Measurements from ENCODE around the gene PPCDC.

The PPCDC gene

GRCh38 chr15:75045332-75046015, 22.1 kb downstream of the PPCDC start:
- no peak for DNase-seq (ENCODE audit: low spot score)

GRCh38 chr15:75048394-75048793, 25.0 kb downstream of the PPCDC start:
- DNase-seq (ENCODE audit: low spot score): no peak

- no peak for DNase-seq (ENCODE audit: low spot score)
Observed at GRCh38 chr15:75049392-75049791, 26.0 kb downstream of the PPCDC start.

- no peak for DNase-seq (ENCODE audit: low spot score)
Observed at GRCh38 chr15:75050283-75050682, 26.9 kb downstream of the PPCDC start.

- no peak for DNase-seq (ENCODE audit: low spot score)
Observed at GRCh38 chr15:75051191-75051608, 27.8 kb downstream of the PPCDC start.

- DNase-seq (ENCODE audit: low spot score): no peak
Observed at GRCh38 chr15:75051711-75052110, 28.3 kb downstream of the PPCDC start.

- no peak for DNase-seq (ENCODE audit: low spot score)
Observed at GRCh38 chr15:75052972-75053747, 29.8 kb downstream of the PPCDC start.

GRCh38 chr15:75053748-75054125, 30.3 kb downstream of the PPCDC start:
- no peak for DNase-seq (ENCODE audit: low spot score)

GRCh38 chr15:75054172-75054897, 30.9 kb downstream of the PPCDC start:
- no peak for DNase-seq (ENCODE audit: low spot score)

- DNase-seq (ENCODE audit: low spot score): no peak
Observed at GRCh38 chr15:75056036-75056435, 32.6 kb downstream of the PPCDC start.

- DNase-seq (ENCODE audit: low spot score): no peak
Observed at GRCh38 chr15:75058127-75058905, 34.9 kb downstream of the PPCDC start.

- no peak for DNase-seq (ENCODE audit: low spot score)
Observed at GRCh38 chr15:75059607-75060006, 36.2 kb downstream of the PPCDC start.

GRCh38 chr15:75061272-75061671, 37.9 kb downstream of the PPCDC start:
- no peak for DNase-seq (ENCODE audit: low spot score)

GRCh38 chr15:75062706-75063105, 39.3 kb downstream of the PPCDC start:
- DNase-seq (ENCODE audit: low spot score): no peak

GRCh38 chr15:75063338-75063737, 39.9 kb downstream of the PPCDC start:
- no peak for DNase-seq (ENCODE audit: low spot score)

- DNase-seq (ENCODE audit: low spot score): no peak
Observed at GRCh38 chr15:75063889-75064288, 40.5 kb downstream of the PPCDC start.

GRCh38 chr15:75064846-75065245, 41.5 kb downstream of the PPCDC start:
- no peak for DNase-seq (ENCODE audit: low spot score)

GRCh38 chr15:75065467-75065850, 42.1 kb downstream of the PPCDC start:
- no peak for DNase-seq (ENCODE audit: low spot score)

GRCh38 chr15:75065851-75066509, 42.6 kb downstream of the PPCDC start:
- no peak for DNase-seq (ENCODE audit: low spot score)

- DNase-seq (ENCODE audit: low spot score): no peak
Observed at GRCh38 chr15:75067123-75067830, 43.9 kb downstream of the PPCDC start.

- DNase-seq (ENCODE audit: low spot score): no peak
Observed at GRCh38 chr15:75068748-75069147, 45.4 kb downstream of the PPCDC start.

All from HuH-7 (cell line).